ENCODE measurements around the gene NIPAL3. TPM values are rescaled to one million over a fixed set of nuclear protein-coding genes. Genes with fewer than 3 reads are reported as not detected.

The NIPAL3 gene
- total RNA-seq, 1 experiment from 2014 or later: 7.7 TPM

DNA sequence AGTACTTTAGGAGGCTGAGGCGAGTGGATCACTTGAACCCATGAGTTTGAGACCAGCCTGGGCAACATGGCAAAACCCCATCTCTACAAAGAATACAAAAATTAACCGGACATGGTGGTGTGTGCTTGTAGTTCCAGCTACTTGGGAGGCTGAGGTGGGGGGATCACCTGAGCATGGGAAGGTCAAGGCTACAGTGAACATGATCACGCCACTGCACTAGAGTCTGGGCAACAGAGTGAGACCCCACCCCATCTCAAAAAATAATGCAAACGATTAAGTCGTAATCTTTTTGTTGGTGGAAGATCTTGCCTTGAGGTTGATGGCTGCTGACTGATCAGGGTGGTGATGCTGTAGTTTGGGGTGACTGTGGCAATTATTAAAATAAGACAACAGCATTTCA lies 93.3 kb downstream of the NIPAL3 start:
- Histone ChIP-seq H3K79me1 (ENCODE audit: insufficient read depth, low read depth, low read length, poor library complexity, severe bottlenecking) (no peaks in the 10 kb centered on the region), H2BK20ac (ENCODE audit: low read depth, low read length, poor library complexity, severe bottlenecking) (no peak overlapping the region), H3K18ac (ENCODE audit: insufficient read length, low read depth, low read length) (no peak overlapping the region), H3K4me1 (ENCODE audit: insufficient read depth, low read length) (peaks cover 6% of the 10 kb centered on the region; the same call in 1 of the 2 replicates), H4K91ac (ENCODE audit: insufficient read length, low read depth, low read length) (no peak overlapping the region), H3K56ac (ENCODE audit: insufficient read length, low read depth, low read length) (no peak overlapping the region), H4K20me1 (ENCODE audit: control insufficient read depth, insufficient read depth, insufficient read length) (no peaks in the 10 kb centered on the region), H2AK5ac (ENCODE audit: insufficient read length, low read length) (no peak overlapping the region), H3K9me3 (ENCODE audit: control insufficient read depth, low read depth, low read length) (no peaks in the 10 kb centered on the region), H2BK120ac (ENCODE audit: low read depth, low read length, poor library complexity, severe bottlenecking) (no peak overlapping the region), H3K79me2 (ENCODE audit: insufficient read depth, low read length) (no peaks in the 10 kb centered on the region), H3T11ph (ENCODE audit: low read length) (no peak overlapping the region), H3K4ac (ENCODE audit: low read depth, low read length) (no peak overlapping the region), H3K27ac (ENCODE audit: insufficient read length, low read depth, low read length) (no peak overlapping the region), H3K4me2 (ENCODE audit: insufficient read depth, insufficient read length, low read length) (no peak overlapping the region), H3K23me2 (ENCODE audit: insufficient read length, low read depth, low read length, poor library complexity, severe bottlenecking) (no peaks in the 10 kb centered on the region), H4K8ac (replicated peaks; ENCODE audit: insufficient read length, low read depth, low read length) (no peak overlapping the region), H3K9ac (ENCODE audit: extremely low read depth, insufficient read length, low read length) (no peak overlapping the region), H2AFZ (ENCODE audit: low read length) (no peak overlapping the region), H2BK12ac (ENCODE audit: insufficient read length, low read depth, low read length) (no peak overlapping the region), H3K23ac (ENCODE audit: insufficient read length, low read depth, low read length) (no peak overlapping the region), H2BK15ac (ENCODE audit: low read depth, low read length) (no peak overlapping the region), H2BK5ac (ENCODE audit: insufficient read length, low read length) (no peak overlapping the region), H3K27me3 (ENCODE audit: insufficient read depth, low read length) (no peaks in the 10 kb centered on the region), H3K14ac (ENCODE audit: insufficient read depth, low read length) (no peak overlapping the region), H4K5ac (ENCODE audit: insufficient read length, low read depth, low read length) (no peak overlapping the region)
- Mint-ChIP-seq H3K27me3 (ENCODE audit: low read depth) (peaks cover 3% of the 10 kb centered on the region; the same call in 1 of the 2 replicates), H3K4me3 (no peak overlapping the region), H3K36me3 (ENCODE audit: insufficient read depth in 1 of 3, low read depth in 3 of 3) (peaks cover 0 to 8% (median 0%) of the 10 kb centered on the region in 3 experiments; a peak in 1 of 7 replicates), H3K9me3 (no peaks in the 10 kb centered on the region), H3K27ac (no peak overlapping the region), H3K4me1 (peaks cover 44 to 60% of the 10 kb centered on the region in 2 experiments)
- DNase-seq: no peak
- TF ChIP-seq, protein P1, sequence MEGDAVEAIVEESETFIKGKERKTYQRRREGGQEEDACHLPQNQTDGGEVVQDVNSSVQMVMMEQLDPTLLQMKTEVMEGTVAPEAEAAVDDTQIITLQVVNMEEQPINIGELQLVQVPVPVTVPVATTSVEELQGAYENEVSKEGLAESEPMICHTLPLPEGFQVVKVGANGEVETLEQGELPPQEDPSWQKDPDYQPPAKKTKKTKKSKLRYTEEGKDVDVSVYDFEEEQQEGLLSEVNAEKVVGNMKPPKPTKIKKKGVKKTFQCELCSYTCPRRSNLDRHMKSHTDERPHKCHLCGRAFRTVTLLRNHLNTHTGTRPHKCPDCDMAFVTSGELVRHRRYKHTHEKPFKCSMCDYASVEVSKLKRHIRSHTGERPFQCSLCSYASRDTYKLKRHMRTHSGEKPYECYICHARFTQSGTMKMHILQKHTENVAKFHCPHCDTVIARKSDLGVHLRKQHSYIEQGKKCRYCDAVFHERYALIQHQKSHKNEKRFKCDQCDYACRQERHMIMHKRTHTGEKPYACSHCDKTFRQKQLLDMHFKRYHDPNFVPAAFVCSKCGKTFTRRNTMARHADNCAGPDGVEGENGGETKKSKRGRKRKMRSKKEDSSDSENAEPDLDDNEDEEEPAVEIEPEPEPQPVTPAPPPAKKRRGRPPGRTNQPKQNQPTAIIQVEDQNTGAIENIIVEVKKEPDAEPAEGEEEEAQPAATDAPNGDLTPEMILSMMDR (conservative IDR thresholded peaks at IDR 0.05): no peak
- no CpG with 5 or more reads among the region's 5 CpGs for WGBS (ENCODE audit: extremely low coverage, insufficient read length, low lambda C conversion rate)

Measured in H9 (cell line).